GM12864 (cell line): Measurements from ENCODE around the gene NMNAT3.

Experiments
- DNase-seq: peaks from one replicate; pipeline ENCODE4 v3.0.0-alpha.2; 2011; ENCODE audit warnings: low read depth
- H3K4me3 ChIP-seq: 2 replicates; pipeline ENCODE4 v1.5.1; 2011; ENCODE audit warnings: mild to moderate bottlenecking, low read depth, low read length, control low read depth
- CTCF ChIP-seq: IDR thresholded peaks from 2 replicates; pipeline ENCODE4 v1.5.1; 2011; ENCODE audit warnings: low read depth, mild to moderate bottlenecking, moderate library complexity, low read length, control low read depth, inconsistent platforms; ENCODE audit errors: missing control alignments

Gene NMNAT3

DNA sequence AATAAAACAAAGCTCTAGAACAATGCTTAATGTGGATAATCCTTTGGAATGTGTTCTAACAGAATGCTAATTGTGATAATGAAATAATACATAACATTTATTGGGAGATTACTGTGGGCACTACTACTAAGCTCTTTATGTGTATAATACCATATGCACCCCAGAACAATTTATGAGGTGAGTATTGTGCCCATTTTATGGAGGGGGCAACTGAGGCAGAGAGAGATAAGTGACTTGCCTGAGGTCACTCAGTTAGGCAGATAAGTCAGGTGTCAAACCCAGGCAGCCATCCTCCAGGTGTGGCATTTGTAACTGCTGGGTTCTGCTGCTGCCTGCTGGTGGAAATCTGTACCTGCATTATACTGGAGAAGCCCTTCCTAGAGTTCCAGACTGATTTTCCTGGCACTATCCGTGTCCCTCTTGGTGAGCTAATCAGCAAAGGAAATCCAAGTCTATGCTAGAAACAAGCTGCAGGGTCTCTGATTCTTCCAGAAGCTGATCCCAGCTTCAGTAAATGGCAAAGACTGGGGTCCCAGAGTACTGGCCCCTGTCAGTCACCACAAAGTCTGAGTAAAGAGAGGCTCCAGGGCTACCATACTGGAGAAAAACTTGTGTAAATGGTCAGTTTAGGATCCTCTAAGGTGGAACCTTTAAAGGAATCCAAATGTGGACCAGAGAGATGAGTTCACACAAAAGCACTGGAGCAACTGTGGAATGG, 115.7 kb downstream of the NMNAT3 start:
- no peak for DNase-seq
- H3K4me3 ChIP-seq = no peak overlapping the region
- TF ChIP-seq CTCF = peak; percentile 66

DNA sequence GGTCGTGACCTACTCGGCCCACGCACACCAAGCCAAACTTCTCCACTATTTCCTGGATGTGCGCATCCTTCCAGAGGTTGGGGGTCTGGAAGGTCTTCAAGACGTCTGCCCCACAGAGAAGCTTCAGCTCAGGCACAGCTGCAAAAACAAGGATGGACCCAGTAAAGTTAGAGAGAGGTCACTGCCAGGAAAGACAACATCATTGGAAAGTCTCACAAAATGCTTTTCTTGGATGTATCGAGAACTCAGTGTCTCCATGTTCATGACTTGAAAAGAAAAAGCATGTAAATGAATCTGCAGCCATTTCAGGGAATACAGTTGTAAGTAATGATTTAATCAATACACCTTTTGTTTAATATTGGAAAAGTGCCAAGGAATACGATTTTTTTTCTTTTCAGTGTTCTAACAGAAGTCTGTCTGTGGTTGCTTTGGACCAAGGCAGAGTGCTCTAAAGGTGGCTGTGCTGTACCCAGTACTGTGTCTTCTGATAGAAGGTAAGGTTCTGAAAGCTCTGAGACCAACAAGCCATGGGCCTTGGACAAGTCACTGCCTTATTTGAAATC, 116.4 kb downstream of the NMNAT3 start:
- TF ChIP-seq CTCF = no peak
- DNase-seq = no peak
- H3K4me3 ChIP-seq = no peak overlapping the region

DNA sequence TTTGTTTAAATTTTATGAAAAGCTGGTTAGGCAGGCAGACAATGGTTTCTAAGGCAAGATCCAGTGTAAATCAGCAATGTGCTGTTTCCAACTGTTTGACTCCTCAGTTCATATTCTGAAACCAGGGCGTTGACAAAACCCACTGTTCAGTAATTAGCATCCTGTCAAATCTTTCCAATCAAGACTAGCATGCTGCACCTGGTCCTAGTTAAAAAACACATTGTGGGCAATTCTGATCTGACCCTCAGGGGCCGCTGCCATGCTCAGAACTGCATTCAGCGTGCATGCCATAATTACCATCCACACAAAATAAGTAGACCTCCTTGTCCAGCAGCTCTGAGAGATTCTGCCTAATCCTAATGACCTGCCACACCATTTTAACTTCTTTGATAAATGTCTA, 117.4 kb downstream of the NMNAT3 start:
- no peak for DNase-seq
- no peak overlapping the region for H3K4me3 ChIP-seq
- no peak for TF ChIP-seq CTCF

- no peak for DNase-seq
- no peak overlapping the region for H3K4me3 ChIP-seq
- TF ChIP-seq CTCF = no peak
These were observed 118.2 kb downstream of the NMNAT3 start for GRCh38 chr3:139559541-139559940.

DNA sequence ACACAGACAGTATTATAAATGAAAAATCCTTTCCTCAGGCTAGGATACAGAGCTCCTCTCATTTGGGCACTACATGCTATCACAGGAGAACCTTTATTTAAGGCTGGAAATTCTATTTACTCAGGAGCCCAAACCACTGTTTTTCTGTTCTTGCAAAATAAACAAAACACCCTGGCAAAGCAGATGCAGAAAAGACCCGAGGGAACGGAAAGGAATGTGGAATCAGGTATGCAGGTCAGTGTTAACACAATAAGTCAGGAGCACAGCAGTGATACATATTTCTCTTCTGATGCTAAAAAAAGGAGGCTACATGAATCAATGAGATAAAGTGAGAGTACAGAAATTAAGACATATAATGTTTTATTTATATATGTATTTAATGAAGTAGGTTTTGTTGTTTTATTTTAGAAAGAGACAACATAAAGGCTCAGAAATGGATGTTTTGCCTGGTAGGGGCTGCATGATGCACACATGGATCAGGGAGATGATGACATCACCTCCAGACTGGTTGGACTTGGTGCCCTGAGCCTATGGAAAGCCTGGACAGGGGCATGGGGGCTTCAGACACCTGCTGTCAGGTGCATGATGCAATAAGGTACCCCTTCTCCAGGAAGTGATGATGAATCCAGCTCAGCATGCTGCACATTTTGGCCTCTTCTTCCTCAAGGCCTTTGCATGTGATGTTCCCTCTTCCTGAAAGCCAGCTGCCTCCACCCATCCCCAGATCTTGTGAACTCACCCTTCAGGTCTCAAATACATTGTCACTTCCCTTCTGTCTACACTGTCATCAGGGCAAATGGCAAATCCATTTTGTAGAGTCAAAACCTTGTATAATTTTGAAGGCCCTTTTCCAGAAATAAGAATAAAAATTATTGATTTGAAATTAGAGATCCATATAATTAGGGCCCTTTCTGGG, 119.2 kb downstream of the NMNAT3 start:
- TF ChIP-seq CTCF = no peak
- H3K4me3 ChIP-seq = no peak overlapping the region
- DNase-seq = no peak

DNA sequence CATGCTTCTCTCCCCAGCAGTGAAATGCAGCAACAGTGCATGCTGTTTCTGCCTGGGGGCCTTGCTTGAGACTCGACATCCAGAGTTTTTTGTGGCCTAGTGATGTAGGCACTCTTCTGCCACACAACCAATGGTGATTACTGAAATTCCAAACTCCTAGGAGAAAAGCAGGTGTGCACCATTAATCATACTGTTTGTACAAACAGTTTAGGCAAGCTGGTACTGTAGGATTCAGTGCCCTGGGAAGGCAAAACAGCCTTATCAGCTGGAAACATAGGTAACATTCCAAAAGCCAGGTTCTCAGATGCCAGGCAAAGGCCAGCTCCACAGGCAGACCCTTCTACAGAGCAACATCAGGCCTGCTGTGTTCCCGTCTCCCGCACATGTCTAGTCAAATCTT, 120.7 kb downstream of the NMNAT3 start:
- no peak for TF ChIP-seq CTCF
- H3K4me3 ChIP-seq = no peak overlapping the region
- DNase-seq = no peak
